LHCN-M2 (cell line): Measurements from ENCODE around the gene SYNE2. TPM values are rescaled to one million over a fixed set of nuclear protein-coding genes. Genes with fewer than 3 reads are reported as not detected.

Experiments used
- DNase-seq: peaks from one replicate; pipeline ENCODE4 v3.0.0-alpha.2; 2012; ENCODE audit warnings: low read depth
- total RNA-seq: library from RNA; depleted of rRNA; stranded (reverse); fragments of >200 nt; gene quantifications from 2 replicates; pipeline ENCODE4 v1.2.3, GENCODE V29; 2014

Gene SYNE2
- total RNA-seq, 1 experiment from 2014 or later, result 14.8 TPM

GRCh38 chr14:64215274-64215673, 362.5 kb downstream of the SYNE2 start:
- DNase-seq, result no peak

- DNase-seq, result no peak
Observed at GRCh38 chr14:64215978-64216377, 363.2 kb downstream of the SYNE2 start.

- no peak for DNase-seq
Observed at GRCh38 chr14:64217308-64217707, 364.5 kb downstream of the SYNE2 start.

GRCh38 chr14:64217834-64218233, 365.0 kb downstream of the SYNE2 start:
- no peak for DNase-seq

- no peak for DNase-seq
Observed at GRCh38 chr14:64218344-64219240, 365.8 kb downstream of the SYNE2 start.

- DNase-seq, result no peak
Observed at GRCh38 chr14:64220056-64220455, 367.3 kb downstream of the SYNE2 start.

DNA sequence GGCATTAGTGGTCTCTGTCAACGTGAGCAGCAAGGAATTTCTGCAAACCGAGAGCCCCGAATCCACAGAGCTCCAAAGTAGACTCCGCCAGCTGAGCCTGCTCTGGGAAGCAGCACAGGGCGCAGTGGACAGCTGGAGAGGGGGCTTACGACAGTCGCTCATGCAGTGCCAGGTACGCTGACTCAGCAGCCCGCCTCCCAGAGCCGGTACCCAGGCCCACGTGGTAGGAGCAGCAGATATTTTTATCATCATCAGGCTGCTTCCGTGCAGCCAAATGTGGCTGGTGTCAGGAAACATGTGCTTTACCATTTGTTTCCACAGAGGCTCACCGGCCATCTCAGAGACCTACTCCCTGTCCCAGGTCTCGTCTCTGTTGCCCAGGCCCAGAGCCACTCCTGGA, 367.7 kb downstream of the SYNE2 start:
- DNase-seq, result no peak

DNA sequence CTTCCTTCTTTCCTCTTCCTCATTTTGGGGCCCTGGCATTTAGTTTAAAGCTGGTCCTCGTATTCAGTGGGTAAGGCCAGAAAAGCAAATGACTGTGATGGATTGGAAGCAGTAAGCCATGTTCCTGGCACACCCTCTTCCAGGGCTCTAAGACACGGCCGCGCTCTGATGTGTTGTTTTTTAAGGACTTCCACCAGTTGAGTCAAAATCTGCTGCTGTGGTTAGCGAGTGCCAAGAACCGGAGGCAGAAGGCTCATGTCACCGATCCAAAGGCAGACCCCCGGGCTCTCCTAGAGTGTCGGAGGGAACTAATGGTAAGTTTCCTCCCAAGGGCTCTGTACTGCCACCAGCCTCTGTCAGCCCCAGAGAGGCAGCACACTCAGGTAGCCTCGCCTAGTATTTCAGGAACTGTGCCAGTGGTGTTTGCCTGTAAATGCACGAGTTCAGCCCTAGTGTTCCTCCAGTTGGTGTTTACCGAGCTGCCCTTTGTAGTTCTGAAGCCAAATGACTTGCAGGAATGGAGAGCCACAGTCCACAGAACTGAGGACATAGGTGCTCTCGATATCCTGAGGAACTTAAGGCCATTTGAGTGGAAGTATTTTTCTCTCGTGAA, 368.7 kb downstream of the SYNE2 start:
- DNase-seq, result no peak

DNA sequence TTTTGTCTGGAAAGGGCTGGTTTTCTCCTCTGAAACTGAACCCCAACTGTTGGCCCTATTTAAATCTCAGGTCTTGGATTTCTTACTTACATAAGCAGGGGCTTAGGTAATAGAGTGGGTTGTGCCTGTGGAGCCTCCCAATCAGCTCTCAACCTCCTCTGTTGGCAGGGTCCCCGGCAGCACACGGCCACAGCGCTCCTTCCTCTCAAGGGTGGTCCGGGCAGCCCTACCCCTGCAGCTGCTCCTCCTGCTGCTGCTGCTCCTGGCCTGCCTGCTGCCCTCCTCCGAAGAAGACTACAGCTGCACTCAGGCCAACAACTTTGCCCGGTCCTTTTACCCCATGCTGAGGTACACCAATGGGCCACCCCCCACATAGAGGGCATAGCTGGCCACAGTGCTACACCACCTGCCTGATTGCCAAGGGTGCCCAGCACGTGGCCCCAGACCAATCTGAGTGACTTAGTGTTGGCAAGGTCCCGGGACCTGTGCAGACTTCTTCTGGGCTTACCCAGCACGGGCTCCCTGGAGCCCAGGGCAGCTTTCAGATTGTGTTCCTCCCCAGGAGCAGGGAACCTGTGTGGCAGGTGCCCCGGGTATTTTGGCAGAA, 372.4 kb downstream of the SYNE2 start:
- no peak for DNase-seq

- no peak for DNase-seq
Observed at GRCh38 chr14:64227856-64228255, 375.1 kb downstream of the SYNE2 start.

- no peak for DNase-seq
Observed at GRCh38 chr14:64229489-64229888, 376.7 kb downstream of the SYNE2 start.

GRCh38 chr14:64232095-64232838, 379.5 kb downstream of the SYNE2 start:
- DNase-seq, result peak; percentile 97

GRCh38 chr14:64232944-64233343, 380.1 kb downstream of the SYNE2 start:
- no peak for DNase-seq

GRCh38 chr14:64233531-64234190, 380.9 kb downstream of the SYNE2 start:
- DNase-seq, result no peak

DNA sequence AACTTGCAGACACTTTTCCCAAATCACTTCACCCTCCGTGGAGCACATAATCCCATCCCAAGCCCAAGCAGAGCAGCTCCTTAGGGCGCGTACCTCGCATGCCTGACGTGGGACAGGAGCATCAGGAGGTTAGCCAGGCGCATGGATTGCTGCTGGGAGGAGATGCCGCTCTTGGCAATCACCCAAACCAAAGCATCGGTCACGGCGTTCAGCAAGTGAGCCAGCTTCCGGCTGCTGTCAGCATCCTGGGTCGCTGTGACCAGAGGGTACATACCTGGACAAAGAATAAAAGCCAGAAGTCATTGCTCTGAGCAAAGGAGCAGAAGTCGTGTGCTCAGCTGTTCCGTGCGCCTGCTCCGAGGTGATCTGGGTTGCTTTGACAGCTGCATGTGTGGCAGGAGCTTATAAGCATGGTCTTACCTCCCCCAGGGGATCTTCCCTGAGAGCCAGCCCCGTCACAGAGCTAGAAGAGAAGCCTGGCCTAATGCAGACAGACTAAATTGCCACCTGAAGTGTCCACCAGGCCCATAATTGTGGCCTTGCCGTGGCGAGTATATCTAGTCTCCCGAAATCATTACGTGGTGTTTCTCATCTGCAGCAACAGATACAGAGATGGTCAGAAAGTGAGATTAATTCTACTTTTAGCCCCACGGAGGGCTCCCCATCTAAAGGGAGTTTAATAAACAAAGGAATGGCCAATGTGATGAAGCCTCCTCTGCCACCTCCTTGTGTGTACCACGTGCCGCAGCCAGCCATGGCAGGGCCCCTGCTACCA, 382.3 kb downstream of the SYNE2 start:
- DNase-seq, result peak; percentile 20

DNA sequence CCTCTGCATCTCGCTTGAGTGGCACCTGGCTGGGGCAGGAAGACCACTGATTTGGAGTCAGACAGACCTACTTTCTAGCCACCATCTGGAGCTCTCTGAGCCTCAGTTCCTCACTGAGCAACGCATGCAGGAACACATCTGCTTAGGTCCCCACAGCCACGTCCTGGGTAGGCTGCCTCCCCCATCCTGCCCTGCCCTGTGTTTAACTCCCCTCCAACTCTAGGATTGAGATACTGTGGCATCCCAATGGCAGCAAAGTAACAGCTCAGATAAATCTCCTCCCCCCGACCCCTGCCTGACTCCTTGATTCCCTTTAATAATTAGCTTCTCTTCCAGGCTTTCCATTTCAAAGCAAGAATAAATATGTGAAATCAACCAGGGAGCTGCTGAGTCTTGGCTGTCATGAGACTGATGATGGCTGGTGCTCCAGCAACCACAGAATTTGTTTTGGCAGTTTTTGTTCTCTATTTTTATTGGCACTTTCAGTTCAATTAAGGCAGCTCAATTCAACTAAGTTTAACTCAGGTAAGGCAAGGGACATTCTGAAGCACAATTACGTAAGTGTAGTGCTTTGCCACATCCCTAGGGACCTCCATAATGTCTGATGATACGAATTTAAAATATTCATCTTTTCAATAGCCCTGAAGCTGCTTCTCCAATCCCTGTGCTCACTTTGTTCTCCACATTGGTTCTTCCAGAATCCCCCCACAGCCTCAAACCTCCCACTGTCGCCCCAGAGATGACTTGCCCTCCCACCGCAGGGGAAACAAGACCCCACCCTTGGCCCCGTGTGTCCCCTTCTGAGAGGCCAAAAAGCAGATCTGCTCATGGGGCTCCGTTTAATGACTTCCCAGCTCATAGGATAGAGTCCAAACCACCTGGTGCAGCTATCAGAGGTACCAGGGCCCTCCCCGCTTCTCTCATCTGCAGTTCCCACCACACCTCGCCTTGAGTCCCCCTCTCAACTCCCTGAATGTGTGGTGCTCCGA, 383.1 kb downstream of the SYNE2 start:
- DNase-seq, result no peak

DNA sequence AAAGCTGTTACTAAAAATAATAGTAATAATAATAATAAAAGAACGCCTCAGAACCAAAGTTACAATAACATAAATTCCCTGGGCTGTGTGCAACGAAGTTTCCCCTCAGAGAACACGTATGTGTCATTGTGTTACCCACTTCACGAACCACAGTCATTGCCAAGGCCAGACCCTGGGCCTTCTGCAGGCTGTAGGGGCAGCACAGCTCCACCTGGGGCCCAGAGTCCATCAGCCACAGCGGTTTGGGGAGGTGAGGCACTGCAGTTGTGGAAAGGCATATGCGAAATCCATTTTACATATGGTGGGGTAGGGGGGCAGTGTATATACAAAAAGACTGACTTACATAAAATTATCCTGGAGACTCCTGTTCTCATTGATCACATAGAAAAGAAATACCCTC, 385.2 kb downstream of the SYNE2 start:
- DNase-seq, result no peak

DNA sequence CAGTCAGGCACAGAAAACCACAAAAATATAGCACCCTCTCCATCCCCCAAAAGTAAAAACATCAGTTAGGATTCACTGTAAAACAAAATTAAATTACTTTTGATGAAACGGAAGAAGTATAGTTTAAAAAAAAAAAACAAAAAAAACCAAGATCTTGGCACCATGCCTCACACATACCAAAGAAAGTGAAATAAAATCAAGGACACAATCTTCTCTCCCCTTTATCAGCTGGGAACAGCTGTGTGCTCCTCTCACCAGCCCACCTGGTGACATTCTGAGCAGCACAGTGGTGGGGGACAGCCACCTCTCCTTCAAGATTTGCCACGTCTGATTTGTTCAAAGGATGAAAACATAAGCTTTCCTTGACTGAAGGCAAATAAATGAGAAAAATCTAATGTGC, 385.8 kb downstream of the SYNE2 start:
- no peak for DNase-seq

DNA sequence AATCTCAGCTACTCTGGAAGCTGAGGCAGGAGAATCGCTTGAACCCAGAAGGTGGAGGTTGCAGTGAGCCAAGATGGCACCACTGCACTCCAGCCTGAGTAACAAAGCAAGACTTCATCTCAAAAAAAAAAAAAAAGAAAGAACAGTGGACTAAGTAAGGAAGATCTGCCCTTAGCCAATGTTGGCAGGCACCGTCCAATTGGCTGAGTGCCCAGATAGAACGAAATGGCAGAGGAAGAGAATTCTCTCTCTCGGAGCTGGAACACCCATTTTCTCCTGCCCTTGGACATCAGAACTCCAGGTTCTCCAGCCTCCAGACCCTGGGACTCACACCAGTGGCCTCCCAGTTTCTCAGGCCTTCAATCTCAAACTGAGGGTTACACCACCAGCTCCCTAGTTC, 391.5 kb downstream of the SYNE2 start:
- no peak for DNase-seq
